Astrocyte (in vitro differentiated cells and primary cell): Measurements from ENCODE around the gene SIDT2.

Experiments used
- EZH2 ChIP-seq: IDR thresholded peaks from 2 replicates; pipeline ENCODE4 v1.6.1; 2012; ENCODE audit warnings: mild to moderate bottlenecking, low read length, inconsistent platforms; ENCODE audit not compliant: insufficient read depth
- TF ChIP-seq, protein P1 (sequence below): IDR thresholded peaks from 2 replicates; pipeline ENCODE4 v1.5.1; 2011; ENCODE audit warnings: low read depth, mild to moderate bottlenecking, inconsistent platforms, low read length, moderate library complexity; ENCODE audit not compliant: insufficient read depth

DNA sequence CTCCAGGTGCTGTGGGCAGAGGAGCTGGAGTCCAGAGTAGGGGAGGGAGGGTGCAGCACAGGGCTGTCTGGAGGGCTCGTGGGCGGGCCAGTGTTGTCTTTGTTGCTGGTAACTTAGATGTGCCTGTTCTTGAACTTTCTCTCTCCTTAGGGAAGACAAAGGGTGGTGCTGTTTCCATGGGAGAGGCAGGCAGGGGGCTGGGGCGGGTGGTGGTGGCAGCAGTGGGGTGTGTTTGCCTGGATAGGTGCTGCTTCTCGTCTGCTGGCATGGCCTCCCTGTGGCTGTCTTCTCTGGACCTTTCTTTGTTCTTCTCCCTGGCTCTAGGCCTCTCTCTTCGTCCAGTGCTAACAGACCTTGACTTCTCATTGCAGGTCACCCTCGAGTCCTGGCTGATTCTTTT is 8.5 kb downstream of the SIDT2 start:
- TF ChIP-seq, protein P1, sequence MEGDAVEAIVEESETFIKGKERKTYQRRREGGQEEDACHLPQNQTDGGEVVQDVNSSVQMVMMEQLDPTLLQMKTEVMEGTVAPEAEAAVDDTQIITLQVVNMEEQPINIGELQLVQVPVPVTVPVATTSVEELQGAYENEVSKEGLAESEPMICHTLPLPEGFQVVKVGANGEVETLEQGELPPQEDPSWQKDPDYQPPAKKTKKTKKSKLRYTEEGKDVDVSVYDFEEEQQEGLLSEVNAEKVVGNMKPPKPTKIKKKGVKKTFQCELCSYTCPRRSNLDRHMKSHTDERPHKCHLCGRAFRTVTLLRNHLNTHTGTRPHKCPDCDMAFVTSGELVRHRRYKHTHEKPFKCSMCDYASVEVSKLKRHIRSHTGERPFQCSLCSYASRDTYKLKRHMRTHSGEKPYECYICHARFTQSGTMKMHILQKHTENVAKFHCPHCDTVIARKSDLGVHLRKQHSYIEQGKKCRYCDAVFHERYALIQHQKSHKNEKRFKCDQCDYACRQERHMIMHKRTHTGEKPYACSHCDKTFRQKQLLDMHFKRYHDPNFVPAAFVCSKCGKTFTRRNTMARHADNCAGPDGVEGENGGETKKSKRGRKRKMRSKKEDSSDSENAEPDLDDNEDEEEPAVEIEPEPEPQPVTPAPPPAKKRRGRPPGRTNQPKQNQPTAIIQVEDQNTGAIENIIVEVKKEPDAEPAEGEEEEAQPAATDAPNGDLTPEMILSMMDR = no peak
- no peak for TF ChIP-seq EZH2
